IPS DF 19.7 (cell line): Measurements from ENCODE around the gene MRTO4.
"Not testable (repeated sequence)": the region's sequence is repeated elsewhere in the genome, so short reads cannot be mapped to it uniquely, and the experiment has no call there.

Source experiments
- DNase-seq: peaks from one replicate; pipeline ENCODE4 v3.0.0-alpha.2; 2013; ENCODE audit warnings: low read depth, low spot score

Gene MRTO4

DNA sequence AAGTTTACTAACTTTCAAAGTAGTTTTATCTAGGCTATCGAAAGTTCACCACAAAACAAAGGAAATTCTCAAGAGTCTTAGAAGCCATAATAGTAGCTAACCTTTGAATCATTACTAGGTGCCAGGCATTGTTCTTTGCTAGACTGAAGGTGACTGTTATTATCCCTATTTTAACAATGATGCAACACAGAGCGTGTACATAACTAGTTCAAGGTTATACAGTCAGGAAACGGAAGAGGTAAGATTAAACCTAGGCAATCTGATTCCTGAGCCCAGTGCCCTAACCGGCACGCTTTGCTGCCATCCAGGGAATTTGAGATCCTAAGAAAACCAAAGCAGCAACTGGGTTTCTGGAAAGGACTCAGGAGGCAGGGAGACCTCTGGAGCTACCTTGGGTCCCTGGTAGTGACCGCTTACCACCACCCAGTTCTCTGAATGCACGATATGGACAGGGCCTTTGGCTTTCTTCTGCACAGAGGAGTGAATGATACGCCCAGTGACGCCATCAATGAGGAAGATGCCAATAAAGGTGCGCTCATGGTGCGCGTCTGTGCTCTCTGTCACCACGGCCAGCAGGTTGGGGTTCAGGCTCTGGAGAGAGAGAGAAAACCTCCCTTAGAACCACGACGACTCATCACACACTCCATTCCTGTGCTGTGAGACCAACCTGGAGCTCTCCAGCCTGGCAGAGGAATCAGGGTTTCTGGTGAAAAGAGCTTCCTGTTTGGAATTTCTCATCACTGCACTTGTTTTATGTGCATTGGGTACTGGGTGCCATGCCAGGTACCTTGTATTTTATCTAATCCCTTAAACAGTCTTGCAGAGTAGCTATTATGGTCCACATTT lies 28.4 kb upstream of the MRTO4 start:
- DNase-seq, result no peak

GRCh38 chr1:19229229-19229628 lies 22.4 kb upstream of the MRTO4 start:
- no peak for DNase-seq

DNA sequence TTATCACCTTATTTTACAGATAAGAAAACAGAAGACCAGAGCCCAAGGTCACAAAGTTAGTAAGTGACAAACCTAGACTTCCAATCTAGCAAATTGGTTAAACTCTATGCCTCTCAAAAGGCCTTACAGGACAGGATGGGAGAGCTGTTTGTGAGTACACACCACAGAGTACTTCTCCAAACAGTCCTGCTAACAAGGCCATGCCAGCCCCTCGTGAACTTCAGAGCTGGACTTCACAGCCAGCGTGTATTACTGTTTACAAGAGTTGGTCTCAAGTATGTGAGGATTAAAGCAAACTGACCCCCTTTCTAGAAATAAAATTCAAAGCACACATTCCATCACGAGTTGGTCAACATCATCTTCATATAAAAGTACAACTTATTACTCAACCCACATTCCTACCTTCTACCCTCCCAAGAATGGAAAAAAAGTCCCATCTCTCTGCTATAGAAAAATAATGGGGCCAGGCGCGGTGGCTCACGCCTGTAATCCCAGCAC lies 21.7 kb upstream of the MRTO4 start:
- DNase-seq, result no peak

DNA sequence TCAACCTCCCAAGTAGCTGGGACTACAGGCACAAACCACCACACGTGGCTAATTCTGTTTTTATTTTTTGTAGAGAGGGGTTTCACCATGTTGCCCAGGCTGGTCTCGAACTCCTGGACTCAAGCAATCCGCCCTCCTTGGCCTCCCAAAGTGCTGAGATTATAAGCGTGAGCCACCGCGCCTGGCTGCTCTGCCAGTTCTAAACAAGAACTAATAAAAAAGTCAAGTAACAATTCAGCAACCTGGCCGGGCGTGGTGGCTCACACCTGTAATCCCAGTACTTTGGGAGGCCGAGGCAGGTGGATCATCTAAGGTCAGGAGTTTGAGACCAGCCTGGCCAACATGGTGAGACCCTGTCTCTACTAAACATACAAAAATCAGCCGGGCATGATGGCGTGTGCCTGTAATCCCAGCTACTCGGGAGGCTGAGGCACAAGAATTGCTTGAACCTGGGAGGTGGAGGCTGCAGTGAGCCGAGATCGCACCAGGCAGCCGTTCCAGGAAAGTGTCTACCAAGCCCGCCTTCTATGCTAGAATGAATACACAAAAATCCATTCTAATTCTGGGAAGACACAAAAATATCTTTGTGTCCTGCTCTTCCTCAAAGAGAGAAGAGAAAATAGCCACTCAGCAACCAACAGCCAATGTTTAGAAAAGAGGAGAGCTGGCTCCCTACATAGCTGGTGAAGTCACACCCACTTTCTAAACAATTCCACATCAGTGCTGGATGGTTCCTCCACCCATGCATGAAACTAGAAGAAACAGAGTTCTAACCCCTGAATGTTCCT lies 19.7 kb upstream of the MRTO4 start:
- not testable (repeated sequence) for DNase-seq

- no peak for DNase-seq
Measured at GRCh38 chr1:19232524-19232846, 19.1 kb upstream of the MRTO4 start.

GRCh38 chr1:19234224-19234623 lies 17.4 kb upstream of the MRTO4 start:
- DNase-seq, result no peak

GRCh38 chr1:19239876-19240275 lies 11.7 kb upstream of the MRTO4 start:
- DNase-seq, result no peak

DNA sequence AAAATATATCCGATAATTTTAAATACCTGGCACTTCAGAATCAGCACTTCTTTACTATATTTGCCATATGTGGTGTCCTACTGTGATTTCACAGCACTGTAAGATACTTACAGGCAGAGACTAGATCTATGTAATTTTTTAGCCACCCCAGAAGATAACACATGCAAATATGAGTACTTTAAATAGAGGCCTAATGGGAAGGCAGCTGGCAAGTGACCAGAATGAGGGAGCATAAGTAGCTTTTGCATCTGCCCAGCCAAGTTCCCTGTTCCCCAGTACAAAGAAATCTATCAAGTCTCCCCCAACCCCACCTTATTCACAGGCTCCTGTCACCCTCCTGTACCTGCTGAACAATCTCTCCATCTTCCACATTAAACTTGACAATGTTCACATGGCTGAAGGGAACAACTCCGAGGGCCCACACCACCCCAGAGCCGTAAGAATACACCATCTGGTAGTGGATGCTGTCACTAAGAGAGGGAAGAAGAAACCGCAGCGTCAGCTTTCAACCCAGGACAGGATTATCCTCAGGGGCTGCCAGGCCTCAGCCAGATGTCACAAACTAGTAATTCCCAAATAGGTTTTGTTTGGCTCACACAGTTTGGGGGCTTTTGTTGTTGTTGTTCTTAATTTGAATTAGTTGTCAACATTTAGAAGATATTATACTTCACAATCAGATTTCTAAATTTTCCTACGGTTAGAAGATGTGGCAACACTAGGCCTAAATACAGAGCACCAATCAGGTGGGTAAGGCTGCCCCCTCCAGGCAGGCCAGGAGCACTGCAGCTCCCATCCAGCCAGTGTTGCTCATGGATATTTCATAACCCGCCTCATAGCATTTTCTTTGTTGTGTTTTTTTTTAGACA lies 10.7 kb upstream of the MRTO4 start:
- DNase-seq, result no peak

DNA sequence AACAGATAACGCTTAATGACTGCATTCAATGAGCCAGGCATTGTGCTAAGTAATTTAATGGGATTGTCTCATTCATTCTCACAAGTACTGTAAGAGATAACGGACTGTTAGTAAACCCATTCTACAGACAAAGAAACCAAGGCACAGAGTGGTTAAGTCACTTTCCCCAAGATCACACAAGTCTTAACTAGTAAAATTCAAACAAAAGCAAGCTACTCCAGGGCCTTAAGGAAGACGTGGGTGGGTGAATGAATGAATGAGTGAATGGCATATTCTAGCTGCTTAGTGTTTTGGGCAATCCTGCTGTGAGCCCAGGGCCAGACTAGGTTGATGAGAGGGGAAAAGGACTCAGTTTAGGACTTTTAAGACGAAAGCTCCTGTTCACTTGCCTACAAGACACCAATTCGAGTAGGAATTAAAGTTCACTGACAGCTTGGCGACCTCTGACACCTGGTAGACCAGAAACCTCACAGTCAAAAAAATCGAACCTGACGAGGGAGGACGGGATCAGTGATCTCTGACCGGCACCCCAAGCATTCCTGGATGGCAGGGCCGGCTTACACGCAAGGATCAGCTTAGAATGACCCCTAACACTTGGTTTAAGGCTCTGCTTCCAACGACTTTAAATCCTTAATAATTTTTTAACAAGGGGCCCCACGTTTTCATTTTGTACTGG lies 838 bp upstream of the MRTO4 start:
- DNase-seq, result no peak

DNA sequence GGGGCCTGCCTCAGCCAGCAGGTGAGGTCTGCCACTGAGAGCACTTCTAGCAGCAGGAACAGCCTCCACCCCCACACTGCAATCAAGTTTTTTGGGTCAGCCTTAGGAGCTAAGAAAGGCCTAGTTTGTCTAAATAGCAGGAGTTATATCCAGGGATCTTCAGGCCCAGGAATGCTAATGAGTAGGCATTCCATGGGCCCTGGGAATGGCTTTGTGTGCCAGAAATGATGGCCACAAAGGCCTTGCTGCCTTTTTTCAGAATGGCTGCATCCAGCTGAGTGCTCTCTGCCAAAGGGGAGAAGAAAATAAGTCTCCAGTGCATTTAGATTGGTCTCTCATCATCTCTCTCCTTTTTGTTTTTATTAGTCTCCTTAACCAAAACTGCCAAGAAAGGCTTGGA lies 2.8 kb downstream of the MRTO4 start:
- DNase-seq, result no peak

DNA sequence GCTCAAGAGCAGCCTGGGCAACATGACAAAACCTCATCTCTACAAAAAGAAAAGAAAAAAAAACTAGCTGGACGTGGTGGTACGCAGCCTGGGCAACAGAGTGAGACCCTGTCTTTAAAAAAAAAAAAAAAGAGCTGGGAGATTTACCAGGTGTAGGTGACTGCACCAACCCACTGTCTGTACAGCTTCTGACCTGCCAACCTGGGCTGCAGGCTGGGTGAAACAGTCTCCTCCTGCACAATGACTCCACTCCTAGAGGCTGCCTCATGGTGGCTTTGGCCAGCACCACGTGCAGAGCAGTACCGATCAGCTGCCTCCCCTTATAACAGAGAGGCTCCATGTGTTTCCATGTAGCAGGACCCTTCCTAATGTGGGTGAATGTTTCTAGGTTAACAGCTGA lies 3.7 kb downstream of the MRTO4 start:
- no peak for DNase-seq

DNA sequence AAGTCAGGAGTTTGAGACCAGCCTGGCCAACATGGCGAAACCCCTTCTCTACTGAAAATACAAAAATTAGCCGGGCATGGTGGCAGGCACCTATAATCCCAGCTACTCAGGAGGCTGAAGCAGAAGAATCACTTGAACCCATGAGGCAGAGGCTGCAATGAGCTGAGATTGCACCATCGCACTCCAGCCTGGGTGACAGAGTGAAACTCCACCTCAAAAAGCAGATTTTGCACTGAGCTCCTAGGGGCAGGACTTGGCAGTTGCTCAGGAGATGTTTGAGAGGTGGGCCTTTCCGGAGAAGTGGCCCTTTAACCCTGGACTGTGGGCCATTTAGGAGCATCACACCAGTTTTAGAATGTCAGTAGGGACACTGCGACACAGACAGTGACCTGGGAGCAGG lies 4.7 kb downstream of the MRTO4 start:
- not testable (repeated sequence) for DNase-seq

DNA sequence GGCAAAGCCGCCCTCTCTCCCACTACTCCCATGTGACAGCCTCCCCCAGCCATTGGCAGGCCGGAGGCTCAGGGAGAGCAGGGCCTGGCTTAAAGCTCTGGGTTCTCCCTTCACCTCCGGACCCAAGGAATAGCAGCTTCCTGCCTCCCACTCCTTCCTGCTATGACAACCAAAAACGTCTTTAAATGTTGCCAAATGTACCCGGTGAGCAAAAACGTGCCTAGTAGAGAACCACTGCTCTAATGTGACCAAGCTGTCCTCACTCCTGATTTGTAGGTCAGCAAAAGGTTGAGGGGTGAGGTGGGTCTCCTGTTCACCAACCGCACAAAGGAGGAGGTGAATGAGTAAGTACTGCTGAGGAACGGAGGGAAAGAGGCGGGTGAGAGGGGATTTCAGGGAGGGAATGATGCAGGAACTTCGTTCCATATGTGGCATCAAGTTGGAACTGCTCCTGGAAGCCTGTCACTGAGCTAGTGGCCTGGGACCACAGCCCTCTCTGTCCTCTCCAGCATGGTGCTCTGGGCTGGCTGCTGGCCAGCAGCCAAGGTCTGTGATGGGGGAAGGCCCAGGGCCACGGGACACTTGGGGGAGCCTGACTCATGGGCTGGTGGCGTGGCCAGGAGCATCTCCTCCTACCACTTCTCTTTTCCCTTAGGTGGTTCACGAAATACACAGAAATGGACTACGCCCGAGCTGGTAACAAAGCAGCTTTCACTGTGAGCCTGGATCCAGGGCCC lies 5.7 kb downstream of the MRTO4 start:
- DNase-seq, result no peak

DNA sequence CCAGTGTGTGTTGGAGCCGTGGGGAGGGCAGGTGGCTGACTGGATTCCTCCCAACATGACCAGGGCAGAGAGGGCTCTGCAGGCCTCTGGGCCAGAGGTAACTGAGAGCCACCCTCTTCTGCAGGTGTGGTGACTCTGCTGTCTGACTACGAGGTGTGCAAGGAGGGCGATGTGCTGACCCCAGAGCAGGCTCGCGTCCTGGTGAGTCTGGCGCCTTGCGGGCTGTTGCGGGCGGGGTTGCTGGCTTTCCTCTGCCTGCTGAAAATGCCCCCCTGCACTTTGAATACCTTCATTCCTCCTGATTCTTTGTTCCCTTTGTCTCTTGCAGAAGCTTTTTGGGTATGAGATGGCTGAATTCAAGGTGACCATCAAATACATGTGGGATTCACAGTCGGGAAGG lies 6.7 kb downstream of the MRTO4 start:
- DNase-seq, result no peak

GRCh38 chr1:19260211-19261138 lies 8.9 kb downstream of the MRTO4 start:
- no peak for DNase-seq

DNA sequence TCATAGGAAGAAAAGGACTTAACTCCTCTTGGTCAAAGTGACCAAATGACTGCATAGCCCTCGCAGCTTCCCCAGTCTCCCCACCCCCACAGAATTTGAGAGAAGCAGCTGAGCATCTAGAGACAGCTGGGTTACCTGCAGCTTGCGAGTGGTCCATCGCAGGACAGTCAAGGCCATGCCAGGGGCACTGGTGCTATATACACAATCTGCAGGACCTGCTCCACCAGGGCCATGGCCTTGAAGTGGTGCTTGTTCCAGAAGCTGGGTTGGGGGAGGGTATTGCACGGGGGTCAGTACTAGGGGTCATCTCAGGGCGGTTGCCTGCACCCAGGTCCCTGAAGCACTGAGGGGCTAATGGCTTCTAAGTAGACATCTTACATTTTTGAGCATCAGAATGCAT lies 10.4 kb downstream of the MRTO4 start:
- no peak for DNase-seq

DNA sequence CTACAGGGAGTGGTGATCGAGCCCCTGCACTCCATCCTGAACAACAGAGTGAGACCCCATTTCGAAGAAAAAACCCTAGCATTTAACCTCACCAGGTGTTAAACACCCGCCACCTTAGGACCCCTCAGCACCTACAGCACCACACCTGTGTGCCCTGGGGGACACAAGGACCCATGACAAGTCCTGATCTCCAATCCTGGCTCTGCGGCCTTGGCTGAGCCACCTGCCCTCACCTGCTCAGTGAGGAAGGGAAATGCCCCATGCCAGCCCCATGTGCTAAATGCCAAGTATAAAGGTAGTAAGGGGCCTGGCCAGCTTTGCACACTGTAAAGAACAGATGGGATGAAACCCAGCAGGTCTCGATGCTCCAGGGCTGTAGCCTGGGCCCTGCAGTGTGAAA lies 11.1 kb downstream of the MRTO4 start:
- DNase-seq, result no peak

DNA sequence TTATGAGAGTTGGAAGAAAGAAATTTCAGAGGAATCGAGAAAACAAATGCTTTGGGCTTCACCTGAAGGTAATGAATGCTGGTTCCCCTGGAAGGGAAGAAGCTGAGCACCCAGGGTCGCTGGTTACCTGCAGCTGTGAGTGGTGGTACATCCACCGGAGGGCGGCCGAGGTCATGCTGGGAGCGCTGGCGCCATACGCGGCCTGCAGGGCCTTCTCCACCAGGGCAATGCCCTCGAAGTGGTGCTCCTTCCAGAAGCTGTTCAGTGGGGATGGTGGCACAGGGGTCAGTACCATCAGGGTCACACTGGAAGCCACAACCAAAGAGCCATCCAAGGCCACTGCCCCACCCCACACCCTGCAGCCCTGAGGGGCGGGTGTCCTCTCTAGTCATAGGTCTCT lies 16.8 kb downstream of the MRTO4 start:
- no peak for DNase-seq
